H1 (cell line): Measurements from ENCODE around the gene PTPN18. TPM values are rescaled to one million over a fixed set of nuclear protein-coding genes. Genes with fewer than 3 reads are reported as not detected.

Source experiments
- CTCF ChIA-PET: fragments of 300-600 bp; sonication (Branson Sonifier 250); formaldehyde crosslinking; loops from one replicate; lab custom pipeline; 2021; ENCODE audit not compliant: partially characterized antibody; lab: Charles Lee
- POLR2A ChIA-PET: fragments of 300-600 bp; sonication (Branson Sonifier 250); formaldehyde crosslinking; loops from one replicate; lab custom pipeline; 2021; ENCODE audit warnings: inconsistent platforms; ENCODE audit not compliant: partially characterized antibody; lab: Charles Lee
- DNase-seq, 2 experiments: peaks; one replicate each; pipeline versions ENCODE4 v3.0.0 to v3.0.0-alpha.2; 2010 to 2022; ENCODE audit warnings: low spot score in 2 of 2, low read depth in 1 of 2, mixed read lengths in 1 of 2
- FAIRE-seq: peaks from 2 replicates; lab custom pipeline; 2011; peaks lifted over from hg19 to GRCh38; lab: Jason Lieb, UNC
- H2AFZ ChIP-seq: 2 replicates; pipeline ENCODE4 v1.8.1; 2012; ENCODE audit warnings: low read length, inconsistent platforms
- H2AK5ac ChIP-seq: 2 replicates; pipeline ENCODE4 v1.6.1; 2013; ENCODE audit warnings: low read depth, low read length
- H2BK120ac ChIP-seq: replicated peaks from 2 replicates; pipeline ENCODE3; 2013; ENCODE audit warnings: low read depth, low read length, inconsistent platforms
- H2BK12ac ChIP-seq: 2 replicates; pipeline ENCODE4 v1.6.1; 2013; ENCODE audit warnings: low read depth, low read length
- H2BK15ac ChIP-seq: 2 replicates; pipeline ENCODE4 v1.6.1; 2013; ENCODE audit warnings: low read length
- H2BK20ac ChIP-seq: 2 replicates; pipeline ENCODE4 v1.6.1; 2013; ENCODE audit warnings: low read length
- H2BK5ac ChIP-seq: 2 replicates; pipeline ENCODE4 v1.6.1; 2013; ENCODE audit warnings: low read depth, low read length
- H3K14ac ChIP-seq: 2 replicates; pipeline ENCODE4 v1.6.1; 2013; ENCODE audit warnings: inconsistent platforms; ENCODE audit not compliant: insufficient read length
- H3K18ac ChIP-seq: 2 replicates; pipeline ENCODE4 v1.6.1; 2013; ENCODE audit warnings: low read length; ENCODE audit errors: extremely low read depth
- H3K23ac ChIP-seq: 2 replicates; pipeline ENCODE4 v1.6.1; 2013; ENCODE audit warnings: inconsistent platforms; ENCODE audit not compliant: insufficient read length
- H3K23me2 ChIP-seq: 2 replicates; pipeline ENCODE4 v1.6.1; 2013; ENCODE audit warnings: low read depth, low read length
- H3K27ac ChIP-seq: 2 replicates; pipeline ENCODE4 v1.6.1; 2011; ENCODE audit warnings: low read depth, low read length, inconsistent platforms
- H3K27me3 ChIP-seq, 4 experiments: replicated peaks in 1 of 4; 1 replicate in 1 of 4; 2 replicates in 3 of 4; pipeline versions ENCODE4 v1.6.1 to v1.8.1; 2011 to 2013; ENCODE audit warnings: low read length in 3 of 4, mild to moderate bottlenecking in 3 of 4, inconsistent platforms in 2 of 4, mixed read lengths in 2 of 4, moderate library complexity in 1 of 4; ENCODE audit not compliant: control insufficient read depth in 3 of 4, insufficient read depth in 3 of 4; ENCODE audit errors: extremely low read depth in 1 of 4
- H3K36me3 ChIP-seq, 4 experiments: 2 replicates each; pipeline versions ENCODE4 v1.6.1 to v1.8.1; 2011 to 2013; ENCODE audit warnings: mild to moderate bottlenecking in 4 of 4, low read length in 3 of 4, moderate library complexity in 2 of 4, control low read depth in 1 of 4, inconsistent platforms in 1 of 4; ENCODE audit not compliant: insufficient read depth in 4 of 4, control insufficient read depth in 2 of 4
- H3K4ac ChIP-seq: replicated peaks from 2 replicates; pipeline ENCODE3; 2013; ENCODE audit warnings: low read length, low read depth, mixed read lengths, inconsistent platforms; ENCODE audit not compliant: insufficient read length
- H3K4me1 ChIP-seq, 4 experiments: replicated peaks in 1 of 4; 1 replicate in 1 of 4; 2 replicates in 3 of 4; pipeline versions ENCODE4 v1.6.1 to v1.8.1; 2011 to 2013; ENCODE audit warnings: low read length in 3 of 4, inconsistent platforms in 2 of 4, mixed read lengths in 1 of 4; ENCODE audit not compliant: insufficient read depth in 4 of 4, control insufficient read depth in 3 of 4
- H3K4me2 ChIP-seq, 2 experiments: 2 replicates each; pipeline versions ENCODE4 v1.6.1 to v1.8.1; 2011 to 2013; ENCODE audit warnings: low read depth in 2 of 2, low read length in 2 of 2, control low read depth in 1 of 2, inconsistent platforms in 1 of 2, mild to moderate bottlenecking in 1 of 2; ENCODE audit not compliant: insufficient read depth in 1 of 2
- H3K4me3 ChIP-seq, 4 experiments: fragments of 200-600, 300-600 bp in 1 of 4; sonication (generic), shearing (Covaris generic), sonication (Bioruptor Twin) in 1 of 4; 2 replicates each; pipeline versions ENCODE4 v1.5.1 to v1.8.1; 2011 to 2016; ENCODE audit warnings: low read length in 4 of 4, low read depth in 3 of 4, control low read depth in 2 of 4, inconsistent platforms in 2 of 4, mild to moderate bottlenecking in 2 of 4, mixed read lengths in 1 of 4, moderate library complexity in 1 of 4; ENCODE audit not compliant: insufficient read depth in 2 of 4; ENCODE audit errors: extremely low read depth in 1 of 4
- H3K56ac ChIP-seq: replicated peaks from 2 replicates; pipeline ENCODE3; 2013; ENCODE audit warnings: low read depth, mild to moderate bottlenecking, mixed read lengths, low read length, inconsistent platforms; ENCODE audit not compliant: insufficient read length
- H3K79me1 ChIP-seq: 2 replicates; pipeline ENCODE4 v1.6.1; 2013; ENCODE audit warnings: low read depth, low read length, control low read depth
- H3K79me2 ChIP-seq, 2 experiments: 2 replicates each; pipeline versions ENCODE4 v1.6.1 to v1.8.1; 2012 to 2013; ENCODE audit warnings: low read length in 2 of 2, mild to moderate bottlenecking in 2 of 2, inconsistent platforms in 1 of 2; ENCODE audit not compliant: insufficient read depth in 2 of 2, control insufficient read depth in 1 of 2
- H3K9ac ChIP-seq, 4 experiments: replicated peaks in 1 of 4; 1 replicate in 1 of 4; 2 replicates in 3 of 4; pipeline versions ENCODE4 v1.6.1 to v1.8.1; 2011 to 2013; ENCODE audit warnings: low read depth in 3 of 4, low read length in 3 of 4, control low read depth in 2 of 4, mild to moderate bottlenecking in 2 of 4, moderate library complexity in 2 of 4, inconsistent platforms in 1 of 4; ENCODE audit errors: extremely low read depth in 1 of 4
- H3K9me3 ChIP-seq, 2 experiments: 2 replicates each; pipeline versions ENCODE4 v1.6.1 to v1.8.1; 2012 to 2013; ENCODE audit warnings: mild to moderate bottlenecking in 2 of 2, moderate library complexity in 2 of 2, control low read depth in 1 of 2, inconsistent platforms in 1 of 2, low read depth in 1 of 2, low read length in 1 of 2, mixed read lengths in 1 of 2; ENCODE audit not compliant: insufficient read depth in 2 of 2
- H4K20me1 ChIP-seq, 2 experiments: replicated peaks in 1 of 2; 2 replicates each; pipeline versions ENCODE3 to v1.8.1; 2011 to 2013; ENCODE audit warnings: inconsistent platforms in 2 of 2, low read length in 2 of 2, mild to moderate bottlenecking in 1 of 2; ENCODE audit not compliant: insufficient read depth in 2 of 2, control insufficient read depth in 1 of 2
- H4K5ac ChIP-seq: 2 replicates; pipeline ENCODE4 v1.6.1; 2013; ENCODE audit warnings: low read length, low read depth, mixed read lengths, inconsistent platforms; ENCODE audit not compliant: insufficient read length
- H4K8ac ChIP-seq: 2 replicates; pipeline ENCODE4 v1.8.0; 2013; ENCODE audit warnings: mild to moderate bottlenecking, moderate library complexity, low read length, inconsistent platforms; ENCODE audit not compliant: insufficient read depth; ENCODE audit errors: extremely low read depth
- H4K91ac ChIP-seq: replicated peaks from 2 replicates; pipeline ENCODE3; 2013; ENCODE audit warnings: low read length, mixed read lengths, inconsistent platforms; ENCODE audit not compliant: insufficient read length
- ATF3 ChIP-seq: IDR thresholded peaks from 2 replicates; pipeline ENCODE4 v1.6.1; 2011; ENCODE audit warnings: low read depth, mild to moderate bottlenecking, low read length; ENCODE audit not compliant: insufficient read depth
- RBBP5 ChIP-seq: IDR thresholded peaks from 2 replicates; pipeline ENCODE4 v1.7.1; 2012; ENCODE audit warnings: low read depth, mild to moderate bottlenecking, inconsistent platforms, low read length, moderate library complexity, borderline replicate concordance
- SIX5 ChIP-seq: IDR thresholded peaks from 2 replicates; pipeline ENCODE4 v1.6.1; 2011; ENCODE audit warnings: mild to moderate bottlenecking, low read depth, low read length
- SUZ12 ChIP-seq: fragments of 200-600 bp; sonication (generic); IDR thresholded peaks from 2 replicates; pipeline ENCODE4 v1.6.1; 2012; ENCODE audit warnings: mild to moderate bottlenecking, inconsistent platforms, low read length, moderate library complexity, mixed read lengths
- WGBS, 2 experiments: shearing (Covaris generic) in 1 of 2; methylation state at CpG; one replicate each; pipeline versions ENCODE4 v1.1.6 to v1.1.7; 2013 to 2015; ENCODE audit warnings: low lambda C conversion rate in 2 of 2, mixed read lengths in 2 of 2, inconsistent platforms in 1 of 2, low coverage in 1 of 2, missing lambda C conversion rate in 1 of 2; ENCODE audit not compliant: insufficient replicate concordance in 2 of 2, insufficient coverage in 1 of 2, insufficient read length in 1 of 2; ENCODE audit errors: extremely low coverage in 1 of 2, missing lambda C conversion rate in 1 of 2; 5-methylcytosine and 5-hydroxymethylcytosine counted together
- polyA plus RNA-seq, 7 experiments: library from polyadenylated mRNA; depleted of rRNA in 3 of 7; stranded (reverse) in 5 of 7; unstranded in 2 of 7; fragments of >200 nt in 5 of 7; fragments of 200-250 nt in 2 of 7; gene quantifications; 1 replicate in 5 of 7; 2 replicates in 1 of 7; 4 replicates in 1 of 7; pipeline versions ENCODE4 v1.2.1 to v1.2.3, GENCODE V29; 2011 to 2013; ENCODE audit warnings: missing spikeins in 2 of 7, mixed read lengths in 2 of 7
- total RNA-seq: library from RNA; stranded (reverse); fragmentation: NEBNext Ultra II Directional; extraction: Animal tissue kit (Norgen Biotek cat#: 25700); gene quantifications from 2 replicates; pipeline ENCODE4 v1.2.1, GENCODE V29; 2021
- TF ChIP-seq, protein P1 (sequence below): IDR thresholded peaks from 2 replicates; pipeline ENCODE4 v1.6.1; 2011; ENCODE audit warnings: low read length, improper control_type of control experiment

Gene PTPN18
- total and polyA plus RNA-seq, 2 of the 8 experiments (the other 6 are each of a cell fraction or from before 2014, with no cell fraction given), result 13.2 to 14.7 TPM

- Histone ChIP-seq H3K27me3 (peaks cover 0 to 2% (median 0%) of the 10 kb centered on the region in 4 experiments; a peak in 1 of 7 replicates), H2BK5ac (no peak overlapping the region), H3K4ac (no peak overlapping the region), H4K20me1 (no peaks in the 10 kb centered on the region), H4K5ac (no peak overlapping the region), H2AK5ac (no peak overlapping the region), H3K36me3 (no peaks in the 10 kb centered on the region), H3K79me1 (peaks cover 6% of the 10 kb centered on the region; the same call in 1 of the 2 replicates), H3K4me2 (no peak overlapping the region), H3K56ac (no peak overlapping the region), H3K79me2 (no peaks in the 10 kb centered on the region), H3K23ac (no peak overlapping the region), H3K9ac (no peak overlapping the region), H3K4me3 (no peak overlapping the region), H3K4me1 (peaks cover 0 to 13% (median 5%) of the 10 kb centered on the region in 4 experiments; a peak in 5 of 7 replicates), H3K14ac (no peak overlapping the region), H2BK12ac (no peak overlapping the region), H4K8ac (no peak overlapping the region), H3K27ac (no peak overlapping the region), H2BK15ac (no peak overlapping the region), H2BK20ac (no peak overlapping the region), H2BK120ac (no peak overlapping the region), H3K23me2 (peaks cover 3% of the 10 kb centered on the region; the same call in 1 of the 2 replicates), H2AFZ (no peak overlapping the region), H4K91ac (no peak overlapping the region), H3K9me3 (no peaks in the 10 kb centered on the region), H3K18ac (no peak overlapping the region)
- TF ChIP-seq SUZ12, result no peak
- TF ChIP-seq, protein P1, sequence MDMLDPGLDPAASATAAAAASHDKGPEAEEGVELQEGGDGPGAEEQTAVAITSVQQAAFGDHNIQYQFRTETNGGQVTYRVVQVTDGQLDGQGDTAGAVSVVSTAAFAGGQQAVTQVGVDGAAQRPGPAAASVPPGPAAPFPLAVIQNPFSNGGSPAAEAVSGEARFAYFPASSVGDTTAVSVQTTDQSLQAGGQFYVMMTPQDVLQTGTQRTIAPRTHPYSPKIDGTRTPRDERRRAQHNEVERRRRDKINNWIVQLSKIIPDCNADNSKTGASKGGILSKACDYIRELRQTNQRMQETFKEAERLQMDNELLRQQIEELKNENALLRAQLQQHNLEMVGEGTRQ, result no peak
- no peak for TF ChIP-seq SIX5
- no peak for TF ChIP-seq RBBP5
- TF ChIP-seq ATF3, result no peak
- ChIA-PET POLR2A (interaction anchor here (2.7 kb wide), 1 partner anchor 18 kb away, joined by 7 read pairs; no protein-coding TSS in a partner anchor), CTCF (interaction anchor here (0.6 to 1.8 kb wide), 3 partner anchors 7 to 33 kb away, joined by 3 to 4 read pairs (median 3); no protein-coding TSS in a partner anchor)
- DNase-seq (no peak), FAIRE-seq (no peak)
- WGBS, 2 experiments, result 91% methylated on average over 5 of the region's 5 CpGs; no CpG with 5 or more reads in 1 of the 2 experiments
These were observed 14.1 kb downstream of the PTPN18 start for GRCh38 chr2:130369965-130370341.
